Activated T-helper 17 cell treated with anti-CD3 and anti-CD28 coated beads, Interleukin-2, amount 50 U/mL, for 72 hours (primary cell): ENCODE measurements around the gene COL27A1. TPM values are rescaled to one million over a fixed set of nuclear protein-coding genes. Genes with fewer than 3 reads are reported as not detected.

Source experiments
- ATAC-seq: fragments of 150-1000 bp; cut with Tn5 transposase; replicated peaks from 2 replicates; pipeline ENCODE4 v1.10.0; 2021; ENCODE audit warnings: mild to moderate bottlenecking, moderate library complexity
- H3K27ac Mint-ChIP-seq: one replicate; pipeline ENCODE4 v1.8.0; 2022; ENCODE audit warnings: mixed read lengths
- H3K27me3 Mint-ChIP-seq: one replicate; pipeline ENCODE4 v1.8.0; 2022; ENCODE audit warnings: mixed read lengths
- H3K36me3 Mint-ChIP-seq: one replicate; pipeline ENCODE4 v1.8.0; 2022; ENCODE audit warnings: low read depth, mild to moderate bottlenecking, mixed read lengths
- H3K4me1 Mint-ChIP-seq: one replicate; pipeline ENCODE4 v1.8.0; 2022; ENCODE audit warnings: mixed read lengths
- H3K4me3 Mint-ChIP-seq: one replicate; pipeline ENCODE4 v1.8.0; 2022; ENCODE audit warnings: mild to moderate bottlenecking, mixed read lengths
- H3K9me3 Mint-ChIP-seq: one replicate; pipeline ENCODE4 v1.8.0; 2022; ENCODE audit warnings: mixed read lengths
- total RNA-seq, 2 donors: library from RNA; stranded (reverse); gene quantifications; one replicate each; pipeline ENCODE4 v1.2.3, GENCODE V29; 2022

COL27A1 gene
- total RNA-seq, result 10 to 100 TPM in 1 of 2 donors, 1 to 10 TPM in 1; 7.8 to 12.0 TPM

DNA sequence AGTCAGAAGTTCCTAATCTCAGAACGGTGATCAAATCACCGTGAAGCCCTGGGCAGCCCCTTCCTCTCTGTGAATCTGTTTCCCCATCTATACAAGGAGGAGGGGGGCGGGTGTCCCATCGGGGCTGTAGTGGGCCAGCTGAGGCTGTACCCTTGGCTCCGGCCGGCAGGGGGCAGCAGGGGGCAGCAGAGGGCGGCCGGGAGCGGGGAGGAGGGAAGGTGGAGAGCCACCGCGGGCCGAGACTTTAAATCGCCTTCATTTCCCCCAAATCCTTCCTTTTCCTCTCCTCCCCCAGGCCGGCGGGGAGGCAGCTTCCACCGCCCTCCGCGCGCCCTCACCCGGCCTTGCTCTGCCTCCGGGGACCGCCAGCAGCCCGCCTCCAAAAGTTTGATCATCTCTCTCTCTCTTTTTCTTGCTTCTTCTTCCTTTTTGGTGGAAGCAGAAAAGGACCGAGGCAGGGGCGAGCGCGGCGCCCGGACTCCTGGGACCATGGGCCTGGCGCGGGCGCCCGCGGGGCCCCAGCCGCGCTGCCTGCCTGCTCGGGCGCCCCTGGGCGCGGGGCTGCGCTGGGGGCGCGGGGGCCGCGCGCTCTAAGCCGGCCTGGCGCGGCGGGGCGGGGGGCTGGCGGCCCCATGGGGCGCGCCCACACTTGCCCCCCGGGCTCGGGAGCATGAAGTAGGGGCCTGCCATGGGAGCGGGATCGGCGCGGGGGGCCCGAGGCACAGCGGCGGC is at the start of gene COL27A1:
COL27A1 (plus strand) TSS at position 275 of the 732 bp plus-strand sequence; CDS start at position 689, 414 bp downstream.
- Mint-ChIP-seq H3K27me3 (peaks cover 36% of the 10 kb centered on the region), H3K4me3 (peak within 1 kb of the TSS; percentile 84), H3K9me3 (no peaks in the 10 kb centered on the region), H3K36me3 (peaks cover 6% of the 10 kb centered on the region), H3K27ac (peak within 1 kb of the TSS; percentile 86), H3K4me1 (peaks cover 18% of the 10 kb centered on the region)
- peak; percentile 86 for ATAC-seq

DNA sequence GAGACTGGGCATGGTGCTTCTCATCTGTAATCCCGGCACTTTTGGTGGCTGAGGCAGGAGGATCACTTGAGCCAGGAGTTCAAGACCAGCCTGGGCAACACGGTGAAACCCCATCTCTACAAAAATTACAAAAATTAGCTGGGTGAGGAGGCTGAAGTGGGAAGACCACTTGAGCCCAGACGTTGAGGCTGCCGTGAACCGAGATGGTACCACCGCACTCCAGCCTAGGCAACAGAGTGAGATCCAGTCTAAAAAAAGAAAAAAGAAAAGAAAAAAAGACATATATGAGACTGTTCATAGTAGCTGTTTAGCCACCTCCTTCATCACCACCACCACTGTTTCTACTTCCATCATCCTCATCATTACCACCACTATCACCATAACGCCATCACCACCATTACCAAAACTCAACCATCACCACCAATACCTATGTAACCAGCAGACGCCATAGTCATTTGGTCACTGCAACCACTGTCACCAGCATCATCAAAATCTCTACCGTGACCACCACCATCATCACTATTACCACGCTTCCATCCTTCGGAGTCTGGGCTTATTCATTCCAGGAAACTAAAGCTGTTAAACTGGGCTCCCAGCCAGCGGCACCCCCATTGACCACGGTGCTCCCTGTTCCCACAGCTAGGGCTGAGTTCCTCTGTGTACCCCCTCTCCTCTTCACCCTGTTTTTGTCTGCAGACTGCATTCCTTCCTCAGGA is 47.9 kb upstream of the COL27A1 start:
- ATAC-seq, result peak; percentile 44
- H3K4me1 Mint-ChIP-seq, result no peaks in the 10 kb centered on the region
- H3K4me3 Mint-ChIP-seq, result no peak overlapping the region
- no peak overlapping the region for H3K27ac Mint-ChIP-seq
- H3K27me3 Mint-ChIP-seq, result peaks cover 3% of the 10 kb centered on the region
- H3K9me3 Mint-ChIP-seq, result no peaks in the 10 kb centered on the region
- H3K36me3 Mint-ChIP-seq, result no peaks in the 10 kb centered on the region

DNA sequence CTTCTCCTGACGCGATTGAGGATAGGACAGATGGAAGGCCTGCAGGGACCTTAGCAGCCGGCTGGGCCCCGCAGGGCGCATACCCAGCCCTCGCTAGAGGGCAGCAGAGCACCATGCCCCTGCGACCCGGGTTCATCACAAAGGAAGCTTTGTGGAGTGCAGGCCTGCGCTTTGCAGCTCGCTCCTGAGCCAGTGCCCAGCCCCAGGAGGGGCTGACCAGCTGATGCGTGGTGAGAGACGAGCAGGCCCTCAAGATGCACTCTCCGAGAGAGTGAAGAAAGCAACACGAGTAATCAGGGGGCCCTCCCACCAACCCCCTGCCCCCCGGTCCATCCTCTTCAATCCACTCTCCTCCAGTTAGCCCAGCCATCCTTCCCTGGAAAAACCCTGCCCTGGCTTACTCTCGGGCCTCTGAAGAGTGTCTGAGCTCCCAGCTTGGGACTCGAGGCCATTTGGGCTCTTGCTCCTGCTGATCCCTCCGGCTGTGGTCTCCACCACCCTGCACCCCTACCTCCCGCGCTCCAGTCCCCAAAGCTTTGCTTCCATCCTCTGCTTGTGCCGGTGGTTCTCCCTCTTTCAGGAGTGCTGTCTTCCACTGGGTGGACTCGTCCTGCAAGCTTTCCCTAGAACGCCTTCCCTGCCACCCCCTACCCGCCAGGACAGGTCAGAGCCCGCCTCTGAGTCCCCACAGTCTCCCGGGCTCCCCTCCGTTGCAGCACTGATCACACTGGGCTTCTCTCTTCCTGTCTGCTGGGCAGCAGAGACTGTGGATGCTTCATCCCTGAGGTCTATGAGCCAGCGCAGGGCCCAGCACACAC is 47.1 kb upstream of the COL27A1 start:
- H3K9me3 Mint-ChIP-seq, result no peaks in the 10 kb centered on the region

DNA sequence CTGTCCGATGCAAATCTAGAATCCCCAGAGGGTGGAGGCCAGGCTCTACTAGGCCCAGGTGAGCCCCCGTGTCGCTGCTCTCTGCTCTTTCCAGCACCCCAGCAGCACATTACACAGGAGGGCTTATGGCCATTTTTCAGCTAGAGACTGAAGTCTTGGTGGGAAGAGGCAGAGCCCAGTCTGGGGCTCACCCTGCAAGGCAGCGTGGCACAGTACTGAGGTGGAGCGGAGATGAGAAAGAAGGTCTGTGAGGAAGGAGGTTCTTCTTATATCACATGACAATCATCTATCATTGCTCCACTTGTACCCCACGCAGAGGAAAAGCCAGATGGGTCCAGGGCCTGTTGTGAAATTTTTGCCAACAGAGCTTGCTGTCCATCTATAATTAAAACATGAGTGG is 46.2 kb upstream of the COL27A1 start:
- no peak for ATAC-seq
- H3K9me3 Mint-ChIP-seq, result no peaks in the 10 kb centered on the region
- no peak overlapping the region for H3K4me3 Mint-ChIP-seq

More for the DNA sequence above, 47.1 kb upstream of the COL27A1 start:
- Mint-ChIP-seq H3K36me3 (no peaks in the 10 kb centered on the region), H3K4me3 (no peak overlapping the region), H3K27me3 (peaks cover 7% of the 10 kb centered on the region), H3K27ac (no peak overlapping the region), H3K4me1 (no peaks in the 10 kb centered on the region)
- peak; percentile 84 for ATAC-seq

DNA sequence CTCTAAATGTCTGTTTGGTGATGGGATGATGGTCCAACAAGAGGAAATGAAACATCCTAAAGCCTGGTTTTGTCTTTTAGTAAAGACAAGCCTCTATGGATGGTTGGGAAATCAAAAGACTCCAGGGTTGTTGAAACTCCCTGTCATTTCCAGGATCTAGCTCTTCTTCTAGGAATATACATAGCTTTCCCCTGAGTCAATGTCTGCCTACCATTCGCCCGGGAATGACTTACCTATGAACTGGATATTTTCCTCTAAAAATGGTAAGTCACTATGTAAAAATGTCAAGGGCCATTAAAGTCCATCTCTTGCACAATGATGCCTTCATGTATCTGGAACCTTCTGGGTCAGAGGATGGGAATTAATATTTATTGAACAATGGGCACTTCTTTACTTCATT is 45.2 kb upstream of the COL27A1 start:
- Mint-ChIP-seq H3K36me3 (no peaks in the 10 kb centered on the region), H3K9me3 (no peaks in the 10 kb centered on the region), H3K27me3 (peaks cover 14% of the 10 kb centered on the region), H3K4me3 (no peak overlapping the region), H3K27ac (no peak overlapping the region), H3K4me1 (no peaks in the 10 kb centered on the region)
- ATAC-seq, result no peak

More for the DNA sequence above, 46.2 kb upstream of the COL27A1 start:
- Mint-ChIP-seq H3K4me1 (no peaks in the 10 kb centered on the region), H3K36me3 (no peaks in the 10 kb centered on the region), H3K27me3 (peaks cover 11% of the 10 kb centered on the region), H3K27ac (no peak overlapping the region)

DNA sequence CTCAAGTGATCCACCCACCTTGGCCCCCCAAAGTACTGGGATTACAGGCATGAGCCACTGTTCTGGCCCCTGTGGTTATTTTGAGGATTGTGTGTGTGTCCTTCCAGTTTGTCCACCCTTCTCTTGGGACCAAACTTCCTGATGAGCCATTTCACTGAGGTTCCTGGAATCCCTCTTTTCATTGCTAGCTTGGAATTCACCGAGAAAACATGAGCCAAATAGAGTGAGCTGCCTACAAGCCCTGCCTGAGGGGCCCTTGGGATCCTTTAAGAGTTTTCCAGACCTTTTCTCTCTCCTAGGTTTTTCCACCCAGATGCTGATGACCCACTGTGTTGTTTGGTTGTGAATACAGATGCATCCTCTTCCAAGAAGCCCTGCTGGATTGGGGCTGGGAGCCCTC is 43.0 kb upstream of the COL27A1 start:
- no peaks in the 10 kb centered on the region for H3K36me3 Mint-ChIP-seq
- no peak overlapping the region for H3K4me3 Mint-ChIP-seq
- H3K4me1 Mint-ChIP-seq, result no peaks in the 10 kb centered on the region
- ATAC-seq, result no peak
- H3K9me3 Mint-ChIP-seq, result no peaks in the 10 kb centered on the region
- H3K27me3 Mint-ChIP-seq, result peaks cover 20% of the 10 kb centered on the region
- no peak overlapping the region for H3K27ac Mint-ChIP-seq

DNA sequence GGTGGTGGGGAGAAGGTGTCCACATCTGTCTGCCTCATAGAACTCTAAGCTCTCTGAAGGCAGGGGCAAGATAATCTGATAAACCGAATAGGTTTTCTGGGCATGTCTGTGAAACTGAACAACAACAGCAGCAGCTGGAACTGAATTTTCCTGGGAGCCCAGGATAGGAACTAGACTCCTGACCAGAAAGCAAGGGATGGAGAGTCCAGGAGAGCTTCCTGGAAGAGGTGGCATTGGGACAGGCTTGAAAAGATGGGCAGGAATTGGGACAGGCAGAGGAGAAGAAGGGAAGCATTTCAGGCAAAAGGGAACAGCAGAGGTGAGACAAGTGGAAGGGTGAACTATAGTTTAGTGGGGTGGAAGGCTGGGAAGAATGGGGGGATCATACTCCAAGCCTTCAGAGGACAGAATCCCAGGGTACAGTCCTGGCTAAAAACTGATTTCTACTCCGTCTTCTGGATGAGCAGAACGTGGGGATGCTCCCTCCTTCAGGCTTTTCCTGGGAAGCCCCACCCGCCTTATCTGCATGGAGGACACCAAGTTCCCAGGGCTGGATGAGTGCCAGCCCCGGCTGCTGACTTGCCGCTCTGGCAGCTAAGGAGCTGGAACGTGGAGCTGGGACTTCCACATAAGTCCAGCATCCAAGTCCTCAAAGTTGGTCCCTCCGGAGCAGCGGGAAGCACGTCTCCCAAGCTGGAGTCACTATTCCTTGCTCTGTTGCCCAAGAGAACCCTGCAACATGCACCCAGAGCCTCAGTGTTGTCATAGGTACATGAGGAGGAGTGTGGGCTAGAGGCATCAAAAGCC is 42.4 kb upstream of the COL27A1 start:
- Mint-ChIP-seq H3K9me3 (no peaks in the 10 kb centered on the region), H3K27ac (no peak overlapping the region), H3K4me3 (no peak overlapping the region), H3K36me3 (no peaks in the 10 kb centered on the region), H3K4me1 (no peaks in the 10 kb centered on the region), H3K27me3 (peaks cover 25% of the 10 kb centered on the region)
- no peak for ATAC-seq

DNA sequence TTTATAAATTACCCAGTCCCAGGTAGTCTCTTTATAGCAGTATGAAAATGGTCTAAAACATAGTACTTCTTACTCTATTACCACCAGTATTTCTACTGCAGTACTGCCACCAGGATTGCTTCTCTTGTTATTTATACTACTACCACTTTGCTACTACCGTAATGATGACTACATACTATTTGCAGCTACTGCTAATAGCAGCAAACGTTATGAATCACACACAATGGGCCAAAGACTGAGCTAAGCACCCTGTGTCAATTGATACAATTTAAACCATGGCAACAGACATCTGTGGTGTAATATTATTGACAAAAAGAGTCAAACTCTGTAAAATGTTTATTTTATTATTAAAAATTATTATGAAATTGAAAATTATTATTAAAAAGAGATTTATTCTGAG is 41.0 kb upstream of the COL27A1 start:
- H3K4me1 Mint-ChIP-seq, result no peaks in the 10 kb centered on the region
- H3K4me3 Mint-ChIP-seq, result no peak overlapping the region
- no peak overlapping the region for H3K27ac Mint-ChIP-seq
- H3K27me3 Mint-ChIP-seq, result peaks cover 27% of the 10 kb centered on the region
- no peaks in the 10 kb centered on the region for H3K9me3 Mint-ChIP-seq
- H3K36me3 Mint-ChIP-seq, result no peaks in the 10 kb centered on the region
- ATAC-seq, result no peak

DNA sequence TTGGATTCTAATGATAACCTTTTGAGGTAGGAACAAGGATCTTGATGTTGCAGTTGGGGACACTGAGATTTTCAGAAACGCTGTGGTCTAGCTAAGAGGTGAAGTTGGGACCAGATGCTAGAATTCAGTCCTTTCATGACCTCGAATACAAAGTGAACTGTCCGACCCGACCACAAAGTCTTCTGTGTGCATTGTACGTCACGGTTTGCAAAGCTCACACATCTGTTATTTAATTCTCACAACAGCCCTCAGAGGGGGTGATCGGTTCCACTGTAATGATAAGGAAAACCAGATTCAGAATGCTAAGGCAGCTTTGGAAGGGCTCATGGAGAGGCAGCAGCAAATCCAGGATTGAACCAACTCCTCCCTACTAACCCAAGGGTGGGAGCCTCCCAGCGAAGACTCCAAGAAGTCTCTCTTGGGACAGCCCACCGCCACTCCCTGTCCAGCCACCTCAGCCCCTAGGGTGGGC is 39.6 kb upstream of the COL27A1 start:
- Mint-ChIP-seq H3K4me3 (no peak overlapping the region), H3K4me1 (no peaks in the 10 kb centered on the region), H3K27ac (no peak overlapping the region), H3K9me3 (no peaks in the 10 kb centered on the region), H3K27me3 (peaks cover 31% of the 10 kb centered on the region), H3K36me3 (no peaks in the 10 kb centered on the region)
- ATAC-seq, result no peak

DNA sequence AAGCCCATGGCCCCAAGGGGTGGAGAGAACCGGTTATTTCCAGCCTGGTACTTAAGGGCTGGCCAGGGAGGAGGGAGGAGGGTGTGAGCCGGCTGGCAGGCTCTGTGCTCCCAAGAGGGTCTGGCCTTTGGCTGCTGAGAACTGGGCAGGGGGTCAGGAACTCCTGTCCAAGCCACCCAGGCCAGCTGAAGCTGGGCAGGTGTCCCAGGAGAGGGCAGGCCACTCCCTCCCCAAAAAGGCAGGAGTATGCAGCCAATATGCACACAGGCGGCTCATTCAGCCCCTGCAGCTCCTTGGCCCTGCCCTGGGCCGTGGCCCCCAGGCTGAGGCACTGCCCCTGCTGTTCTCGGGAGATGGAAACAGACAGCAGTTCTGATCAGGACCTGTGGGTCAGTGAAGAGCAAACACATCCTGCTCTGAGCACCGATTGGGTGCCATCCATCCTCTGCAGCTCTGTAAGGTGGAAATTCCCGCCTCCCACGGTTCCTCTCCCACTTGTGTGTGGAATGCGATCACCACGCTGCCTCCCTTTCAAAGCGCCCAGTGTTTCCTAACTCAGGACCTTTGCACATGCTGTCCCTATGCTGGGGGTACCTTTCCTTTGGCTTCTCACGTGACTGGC is 39.1 kb upstream of the COL27A1 start:
- H3K4me3 Mint-ChIP-seq, result no peak overlapping the region
- H3K27me3 Mint-ChIP-seq, result peaks cover 33% of the 10 kb centered on the region
- no peaks in the 10 kb centered on the region for H3K4me1 Mint-ChIP-seq
- no peak overlapping the region for H3K27ac Mint-ChIP-seq
- H3K36me3 Mint-ChIP-seq, result no peaks in the 10 kb centered on the region
- no peaks in the 10 kb centered on the region for H3K9me3 Mint-ChIP-seq
- no peak for ATAC-seq

DNA sequence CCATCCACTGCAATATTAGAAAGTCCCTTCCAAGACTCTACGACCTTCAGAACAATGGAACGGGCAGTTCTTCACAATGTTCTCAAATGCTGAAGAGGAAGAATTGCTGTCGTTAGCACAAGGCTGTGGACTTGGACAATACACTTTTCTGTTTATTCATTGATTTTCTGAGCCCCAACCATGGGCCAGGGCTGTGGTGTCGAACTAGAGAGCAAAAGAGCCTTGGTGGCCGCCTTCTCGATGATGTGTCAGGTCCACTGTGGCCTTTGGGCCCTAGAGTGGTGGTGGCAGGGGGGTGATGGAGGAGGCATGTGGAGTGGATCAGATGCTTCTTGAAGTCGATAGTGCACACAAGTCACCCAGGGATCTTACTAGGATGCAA is 37.7 kb upstream of the COL27A1 start:
- H3K9me3 Mint-ChIP-seq, result no peaks in the 10 kb centered on the region
- H3K36me3 Mint-ChIP-seq, result no peaks in the 10 kb centered on the region
- ATAC-seq, result no peak
- peaks cover 32% of the 10 kb centered on the region for H3K27me3 Mint-ChIP-seq
- H3K27ac Mint-ChIP-seq, result no peak overlapping the region
- no peak overlapping the region for H3K4me3 Mint-ChIP-seq
- H3K4me1 Mint-ChIP-seq, result no peaks in the 10 kb centered on the region

DNA sequence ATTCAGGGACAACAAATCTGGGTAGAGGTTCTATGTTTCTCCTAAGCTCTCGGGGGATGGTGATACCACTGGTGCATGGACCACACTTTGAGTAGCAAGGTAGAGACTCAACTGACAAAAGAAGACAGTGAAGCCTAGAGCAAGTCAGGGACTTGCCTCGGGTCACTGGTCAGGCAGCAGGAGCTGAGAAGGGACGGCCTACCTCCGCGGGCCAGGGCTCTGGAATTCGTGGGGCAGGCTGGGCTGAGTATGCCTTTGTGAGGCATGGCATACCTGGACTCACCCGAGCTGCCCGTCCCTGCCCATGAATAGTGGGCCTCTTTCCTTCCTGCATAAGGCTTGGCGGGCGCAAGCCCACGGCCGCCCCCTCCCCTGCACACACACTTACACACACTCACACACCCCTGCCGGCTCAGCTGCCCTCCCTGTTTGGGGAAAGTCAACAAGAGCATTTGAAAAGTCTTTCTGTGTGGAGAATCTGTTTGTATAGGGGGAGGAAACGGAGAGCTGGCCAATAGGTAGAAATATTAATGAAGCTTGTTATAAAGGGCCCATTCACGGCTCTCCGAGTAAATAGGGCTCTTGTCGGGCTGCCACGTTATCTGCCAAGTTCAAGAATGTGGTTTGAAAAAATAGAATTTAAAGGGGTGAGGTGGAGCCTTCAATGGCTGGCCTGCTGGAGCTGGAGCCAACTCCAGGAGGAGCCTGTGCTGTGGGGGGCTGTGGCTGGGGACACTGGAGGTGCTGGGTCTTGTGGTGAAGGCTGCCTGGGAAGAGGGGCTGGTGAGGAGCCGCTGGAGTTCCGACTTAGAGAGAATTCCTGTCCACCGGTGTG is 37.1 kb upstream of the COL27A1 start:
- H3K36me3 Mint-ChIP-seq, result no peaks in the 10 kb centered on the region
- no peak for ATAC-seq
- peaks cover 28% of the 10 kb centered on the region for H3K27me3 Mint-ChIP-seq
- no peak overlapping the region for H3K27ac Mint-ChIP-seq
- no peak overlapping the region for H3K4me3 Mint-ChIP-seq
- no peaks in the 10 kb centered on the region for H3K9me3 Mint-ChIP-seq
- H3K4me1 Mint-ChIP-seq, result no peaks in the 10 kb centered on the region
